ENCODE measurements around the gene SPRED1.
A peak's percentile ranks its signal among the peaks of the same experiment; 100 is the strongest.

SPRED1 gene

DNA sequence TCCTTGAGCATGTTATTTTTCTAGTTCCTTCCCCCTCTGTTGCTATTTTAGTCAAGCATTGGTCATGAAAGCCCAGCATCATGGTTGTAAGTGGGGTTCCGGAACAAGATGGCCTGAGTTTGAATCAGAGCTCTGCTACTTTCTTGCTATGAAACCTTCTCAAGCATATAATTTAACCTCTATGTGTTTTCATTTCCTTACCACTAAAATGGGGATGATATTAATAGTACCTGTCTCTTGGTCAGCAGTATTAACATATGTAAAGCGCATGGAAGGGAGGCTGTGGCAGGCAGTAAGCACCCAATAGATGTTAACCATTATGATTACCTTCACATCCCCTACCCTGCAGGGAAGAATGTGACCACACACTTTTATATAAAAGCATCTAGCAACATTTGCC lies 14.3 kb upstream of the SPRED1 start:
- no peaks in the 10 kb centered on the region for H3K27me3 ChIP-seq (replicated peaks)

DNA sequence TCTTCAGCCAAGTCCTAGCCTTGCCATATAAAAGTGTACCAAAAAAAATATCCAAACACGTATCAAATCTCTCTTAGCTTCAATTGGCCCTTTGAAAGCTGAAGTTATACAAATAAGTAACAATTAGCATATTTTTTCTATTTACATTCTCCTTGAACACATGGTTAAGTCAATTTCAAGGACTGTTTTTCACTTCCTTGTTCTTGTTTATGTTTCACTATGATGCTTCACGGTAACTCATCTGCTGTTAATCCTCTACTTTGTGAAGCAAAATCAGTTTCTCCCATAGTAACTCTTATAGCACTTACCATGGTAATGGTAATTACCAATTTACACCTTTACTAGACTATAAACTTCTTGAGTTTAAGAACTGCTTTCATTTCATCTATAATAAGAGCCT lies 10.6 kb upstream of the SPRED1 start:
- Histone ChIP-seq H3K36me3 (replicated peaks) (no peaks in the 10 kb centered on the region), H3K27me3 (replicated peaks) (no peaks in the 10 kb centered on the region), H3K4me3 (ENCODE audit: low read depth, low read length) (no peak overlapping the region), H3K27ac (no peak overlapping the region)
- TF ChIP-seq, protein P1, sequence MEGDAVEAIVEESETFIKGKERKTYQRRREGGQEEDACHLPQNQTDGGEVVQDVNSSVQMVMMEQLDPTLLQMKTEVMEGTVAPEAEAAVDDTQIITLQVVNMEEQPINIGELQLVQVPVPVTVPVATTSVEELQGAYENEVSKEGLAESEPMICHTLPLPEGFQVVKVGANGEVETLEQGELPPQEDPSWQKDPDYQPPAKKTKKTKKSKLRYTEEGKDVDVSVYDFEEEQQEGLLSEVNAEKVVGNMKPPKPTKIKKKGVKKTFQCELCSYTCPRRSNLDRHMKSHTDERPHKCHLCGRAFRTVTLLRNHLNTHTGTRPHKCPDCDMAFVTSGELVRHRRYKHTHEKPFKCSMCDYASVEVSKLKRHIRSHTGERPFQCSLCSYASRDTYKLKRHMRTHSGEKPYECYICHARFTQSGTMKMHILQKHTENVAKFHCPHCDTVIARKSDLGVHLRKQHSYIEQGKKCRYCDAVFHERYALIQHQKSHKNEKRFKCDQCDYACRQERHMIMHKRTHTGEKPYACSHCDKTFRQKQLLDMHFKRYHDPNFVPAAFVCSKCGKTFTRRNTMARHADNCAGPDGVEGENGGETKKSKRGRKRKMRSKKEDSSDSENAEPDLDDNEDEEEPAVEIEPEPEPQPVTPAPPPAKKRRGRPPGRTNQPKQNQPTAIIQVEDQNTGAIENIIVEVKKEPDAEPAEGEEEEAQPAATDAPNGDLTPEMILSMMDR (IDR thresholded peaks at IDR 0.05; ENCODE audit: low read depth, low read length, missing control alignments), result no peak
- no peak for DNase-seq
- in situ Hi-C loops (cut with HindIII; ENCODE audit: low pct_ligation_motif_present, low sequenced_read_pairs), result no loop called here

More for the DNA sequence above, 14.3 kb upstream of the SPRED1 start:
- Histone ChIP-seq H3K4me3 (ENCODE audit: low read depth, low read length) (no peak overlapping the region), H3K27ac (no peak overlapping the region), H3K36me3 (replicated peaks) (no peaks in the 10 kb centered on the region)
- in situ Hi-C loops (cut with HindIII; ENCODE audit: low pct_ligation_motif_present, low sequenced_read_pairs), result no loop called here
- TF ChIP-seq, protein P1 (IDR thresholded peaks at IDR 0.05; ENCODE audit: low read depth, low read length, missing control alignments), result no peak
- no peak for DNase-seq

DNA sequence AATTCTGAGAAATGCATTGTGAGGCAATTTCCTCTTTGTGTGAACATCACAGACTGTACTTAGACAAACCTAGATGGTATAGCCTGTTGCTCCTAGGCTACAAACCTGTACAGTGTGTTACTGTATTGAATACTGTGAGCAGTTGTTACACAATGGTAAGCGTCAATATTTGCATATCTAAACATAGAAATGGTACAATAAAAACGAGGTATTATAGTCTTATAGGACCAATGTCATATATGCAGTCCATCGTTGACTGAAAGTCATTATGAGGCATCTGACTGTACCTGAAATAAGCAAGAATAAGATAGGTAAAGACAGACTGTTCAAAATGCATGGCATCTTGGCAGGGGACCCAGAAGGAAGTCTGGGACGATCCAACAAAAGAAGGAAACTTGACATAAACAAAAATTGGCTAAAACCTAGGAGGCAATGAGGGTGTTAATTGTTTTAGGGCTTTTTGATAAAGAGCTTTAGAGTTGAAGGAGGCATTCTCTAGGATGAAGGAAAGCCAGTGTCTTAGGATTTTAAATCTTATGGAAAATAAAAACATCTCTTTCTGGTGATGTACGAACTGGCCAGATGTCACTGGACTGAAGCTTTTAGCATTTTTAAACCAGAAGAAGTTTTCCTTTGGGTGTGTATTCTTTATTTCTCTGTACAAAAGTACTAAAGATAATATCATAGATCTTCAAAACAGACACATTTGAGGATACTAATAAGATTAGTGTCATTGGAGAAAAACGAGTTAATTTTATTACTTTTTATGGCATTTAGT lies 9.2 kb upstream of the SPRED1 start:
- no peak for DNase-seq
- no peak overlapping the region for H3K27ac ChIP-seq
- TF ChIP-seq, protein P1 (IDR thresholded peaks at IDR 0.05; ENCODE audit: low read depth, low read length, missing control alignments), result no peak
- H3K36me3 ChIP-seq (replicated peaks), result no peaks in the 10 kb centered on the region
- in situ Hi-C loops (cut with HindIII; ENCODE audit: low pct_ligation_motif_present, low sequenced_read_pairs), result no loop called here
- no peak overlapping the region for H3K4me3 ChIP-seq (ENCODE audit: low read depth, low read length)
- H3K27me3 ChIP-seq (replicated peaks), result no peaks in the 10 kb centered on the region

DNA sequence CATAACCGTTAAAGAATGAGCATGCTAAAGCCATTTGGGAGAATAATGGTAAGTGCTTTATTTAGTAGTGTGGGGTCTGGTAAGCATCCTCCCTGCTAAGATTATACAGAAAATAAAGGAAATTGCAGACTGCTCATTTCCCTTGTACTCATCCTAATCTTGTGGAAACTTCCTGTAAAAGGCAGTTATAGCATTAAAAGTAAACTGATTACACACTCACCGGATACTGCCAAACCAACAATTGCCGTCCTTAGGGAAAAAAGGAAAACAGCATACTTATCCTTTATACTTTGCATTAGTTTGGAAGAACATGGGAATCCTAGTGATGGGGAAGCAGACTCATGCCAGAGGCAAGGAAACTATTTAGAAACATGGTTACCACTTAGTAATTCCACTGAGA lies 5.3 kb upstream of the SPRED1 start:
- in situ Hi-C loops (cut with HindIII; ENCODE audit: low pct_ligation_motif_present, low sequenced_read_pairs), result no loop called here
- Histone ChIP-seq H3K36me3 (replicated peaks) (no peaks in the 10 kb centered on the region), H3K27me3 (replicated peaks) (no peaks in the 10 kb centered on the region), H3K27ac (no peak overlapping the region), H3K4me3 (ENCODE audit: low read depth, low read length) (no peak overlapping the region)
- TF ChIP-seq, protein P1 (IDR thresholded peaks at IDR 0.05; ENCODE audit: low read depth, low read length, missing control alignments), result no peak
- DNase-seq, result no peak

DNA sequence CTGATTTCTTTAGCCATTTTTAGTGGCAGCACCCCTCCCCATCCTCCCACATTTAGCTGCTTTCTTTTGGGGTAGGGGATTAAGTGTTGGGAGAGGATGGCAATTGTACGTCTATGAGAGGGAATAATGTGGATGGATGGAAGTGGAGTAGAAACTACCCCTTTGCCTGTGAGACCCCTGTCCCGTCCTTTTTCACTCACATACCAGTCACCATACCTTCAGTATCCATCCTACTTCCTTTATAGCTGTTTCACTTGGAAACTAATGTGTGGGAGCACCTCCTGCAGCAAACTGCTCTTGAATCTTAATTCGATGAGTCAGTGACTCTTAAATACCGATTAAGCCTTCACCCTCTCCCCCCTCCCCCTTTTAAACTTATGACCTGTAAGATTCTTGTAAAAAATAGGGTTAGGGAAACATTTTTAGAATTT lies 730 bp downstream of the SPRED1 start:
- peak overlapping the region; percentile 90 for H3K4me3 ChIP-seq (ENCODE audit: low read depth, low read length)
- peak overlapping the region; percentile 86 for H3K27ac ChIP-seq
- no peaks in the 10 kb centered on the region for H3K27me3 ChIP-seq (replicated peaks)
- H3K36me3 ChIP-seq (replicated peaks), result no peaks in the 10 kb centered on the region
- TF ChIP-seq, protein P1 (IDR thresholded peaks at IDR 0.05; ENCODE audit: low read depth, low read length, missing control alignments), result no peak
- in situ Hi-C loops (cut with HindIII; ENCODE audit: low pct_ligation_motif_present, low sequenced_read_pairs), result no loop called here
- DNase-seq, result peak; percentile 64
